Measurements from ENCODE around the gene CCDC81.

Gene CCDC81

GRCh38 chr11:86440843-86441242 is 66.2 kb downstream of the CCDC81 start:
- DNase-seq (ENCODE audit: low spot score): no peak

GRCh38 chr11:86442420-86442819 is 67.7 kb downstream of the CCDC81 start:
- DNase-seq (ENCODE audit: low spot score): no peak

GRCh38 chr11:86442827-86443226 is 68.1 kb downstream of the CCDC81 start:
- no peak for DNase-seq (ENCODE audit: low spot score)

GRCh38 chr11:86443415-86443814 is 68.7 kb downstream of the CCDC81 start:
- no peak for DNase-seq (ENCODE audit: low spot score)

GRCh38 chr11:86444981-86445380 is 70.3 kb downstream of the CCDC81 start:
- DNase-seq (ENCODE audit: low spot score): no peak

- no peak for DNase-seq (ENCODE audit: low spot score)
These were observed 71.7 kb downstream of the CCDC81 start for GRCh38 chr11:86446163-86446923.

GRCh38 chr11:86446924-86447285 is 72.2 kb downstream of the CCDC81 start:
- no peak for DNase-seq (ENCODE audit: low spot score)

GRCh38 chr11:86447763-86448480 is 73.2 kb downstream of the CCDC81 start:
- DNase-seq (ENCODE audit: low spot score): no peak

GRCh38 chr11:86449993-86450629 is 75.4 kb downstream of the CCDC81 start:
- DNase-seq (ENCODE audit: low spot score): no peak

- no peak for DNase-seq (ENCODE audit: low spot score)
These were observed 78.8 kb downstream of the CCDC81 start for GRCh38 chr11:86453290-86454030.

GRCh38 chr11:86456075-86456939 is 81.6 kb downstream of the CCDC81 start:
- peak; percentile 75 for DNase-seq (ENCODE audit: low spot score)

GRCh38 chr11:86458294-86459001 is 83.8 kb downstream of the CCDC81 start:
- DNase-seq (ENCODE audit: low spot score): no peak

- DNase-seq (ENCODE audit: low spot score): no peak
These were observed 84.3 kb downstream of the CCDC81 start for GRCh38 chr11:86459002-86459385.

- peak; percentile 78 for DNase-seq (ENCODE audit: low spot score)
These were observed 85.2 kb downstream of the CCDC81 start for GRCh38 chr11:86459682-86460460.

- no peak for DNase-seq (ENCODE audit: low spot score)
These were observed 86.0 kb downstream of the CCDC81 start for GRCh38 chr11:86460461-86461385.

GRCh38 chr11:86461892-86462291 is 87.2 kb downstream of the CCDC81 start:
- DNase-seq (ENCODE audit: low spot score): no peak

- no peak for DNase-seq (ENCODE audit: low spot score)
These were observed 88.4 kb downstream of the CCDC81 start for GRCh38 chr11:86463120-86463519.

- DNase-seq (ENCODE audit: low spot score): no peak
These were observed 89.3 kb downstream of the CCDC81 start for GRCh38 chr11:86463955-86464354.

Measured in SW480 (cell line).